Neural progenitor cell (in vitro differentiated cells): ENCODE measurements around the gene SEMA6B. TPM values are rescaled to one million over a fixed set of nuclear protein-coding genes. Genes with fewer than 3 reads are reported as not detected.

ENCODE experiments used
- DNase-seq: peaks from one replicate; pipeline ENCODE4 v3.0.0-alpha.2; 2016; ENCODE audit warnings: low spot score
- H2AFZ ChIP-seq: fragments of 200-600 bp; sonication (generic); replicated peaks from 2 replicates; pipeline ENCODE4 v1.6.1; 2016; ENCODE audit warnings: antibody characterized with exemption
- H3F3A ChIP-seq: fragments of 200-600 bp; sonication (generic); 2 replicates; pipeline ENCODE4 v1.6.1; 2016; ENCODE audit warnings: antibody characterized with exemption, low read depth
- H3K27ac ChIP-seq: fragments of 200-600 bp; sonication (generic); 2 replicates; pipeline ENCODE4 v1.5.1; 2016; ENCODE audit warnings: mild to moderate bottlenecking
- H3K27me3 ChIP-seq: fragments of 200-600 bp; sonication (generic); 2 replicates; pipeline ENCODE4 v1.6.1; 2016; ENCODE audit warnings: mild to moderate bottlenecking, moderate library complexity
- H3K36me3 ChIP-seq: fragments of 200-600 bp; sonication (generic); 2 replicates; pipeline ENCODE4 v1.5.1; 2016
- H3K4me1 ChIP-seq: fragments of 200-600 bp; sonication (generic); 2 replicates; pipeline ENCODE4 v1.6.1; 2016; ENCODE audit warnings: mixed run types
- H3K4me2 ChIP-seq: fragments of 200-600 bp; sonication (generic); 2 replicates; pipeline ENCODE4 v1.6.1; 2016
- H3K4me3 ChIP-seq: fragments of 200-600 bp; sonication (generic); 2 replicates; pipeline ENCODE4 v1.5.1; 2016
- H3K79me2 ChIP-seq: fragments of 200-600 bp; sonication (generic); 2 replicates; pipeline ENCODE4 v1.6.1; 2016; ENCODE audit warnings: low read depth
- H3K9ac ChIP-seq: fragments of 200-600 bp; sonication (generic); 2 replicates; pipeline ENCODE4 v1.6.1; 2016
- H3K9me3 ChIP-seq: fragments of 200-600 bp; sonication (generic); 2 replicates; pipeline ENCODE4 v1.5.1; 2016; ENCODE audit warnings: low read depth
- H4K20me1 ChIP-seq: fragments of 200-600 bp; sonication (generic); 2 replicates; pipeline ENCODE4 v1.6.1; 2016; ENCODE audit warnings: low read depth
- H3K27ac Mint-ChIP-seq: 3 replicates; pipeline ENCODE4 v1.8.0; 2021; ENCODE audit warnings: mixed read lengths
- H3K27me3 Mint-ChIP-seq: 2 replicates; pipeline ENCODE4 v1.8.0; 2022; ENCODE audit warnings: low read depth, mild to moderate bottlenecking, inconsistent platforms, moderate library complexity, mixed read lengths; ENCODE audit not compliant: insufficient read depth
- H3K36me3 Mint-ChIP-seq: 3 replicates; pipeline ENCODE4 v1.8.0; 2021; ENCODE audit warnings: mixed read lengths
- H3K4me1 Mint-ChIP-seq: 3 replicates; pipeline ENCODE4 v1.8.0; 2021; ENCODE audit warnings: mixed read lengths
- H3K4me3 Mint-ChIP-seq: 3 replicates; pipeline ENCODE4 v1.8.0; 2021; ENCODE audit warnings: mild to moderate bottlenecking, moderate library complexity, mixed read lengths
- H3K9me3 Mint-ChIP-seq: 3 replicates; pipeline ENCODE4 v1.8.0; 2020; ENCODE audit warnings: mixed read lengths
- EZH2 ChIP-seq: fragments of 200-600 bp; sonication (generic); IDR thresholded peaks from 2 replicates; pipeline ENCODE4 v1.6.1; 2017; ENCODE audit warnings: antibody characterized with exemption, mild to moderate bottlenecking, moderate library complexity
- EZH2phosphoT487 ChIP-seq: fragments of 200-600 bp; sonication (generic); IDR thresholded peaks from 2 replicates; pipeline ENCODE4 v1.6.1; 2017; ENCODE audit warnings: antibody characterized with exemption
- total RNA-seq: library from RNA; depleted of rRNA; stranded (reverse); fragments of >200 nt; gene quantifications from 2 replicates; pipeline ENCODE4 v1.2.3, GENCODE V29; 2015; ENCODE audit warnings: low replicate concordance
- TF ChIP-seq, protein P1 (sequence below): fragments of 200-600 bp; sonication (generic); IDR thresholded peaks from 2 replicates; pipeline ENCODE4 v1.5.1; 2017; ENCODE audit warnings: antibody characterized with exemption, mild to moderate bottlenecking

SEMA6B gene
- total RNA-seq, 1 donor from 2014 or later = 22.6 TPM

DNA sequence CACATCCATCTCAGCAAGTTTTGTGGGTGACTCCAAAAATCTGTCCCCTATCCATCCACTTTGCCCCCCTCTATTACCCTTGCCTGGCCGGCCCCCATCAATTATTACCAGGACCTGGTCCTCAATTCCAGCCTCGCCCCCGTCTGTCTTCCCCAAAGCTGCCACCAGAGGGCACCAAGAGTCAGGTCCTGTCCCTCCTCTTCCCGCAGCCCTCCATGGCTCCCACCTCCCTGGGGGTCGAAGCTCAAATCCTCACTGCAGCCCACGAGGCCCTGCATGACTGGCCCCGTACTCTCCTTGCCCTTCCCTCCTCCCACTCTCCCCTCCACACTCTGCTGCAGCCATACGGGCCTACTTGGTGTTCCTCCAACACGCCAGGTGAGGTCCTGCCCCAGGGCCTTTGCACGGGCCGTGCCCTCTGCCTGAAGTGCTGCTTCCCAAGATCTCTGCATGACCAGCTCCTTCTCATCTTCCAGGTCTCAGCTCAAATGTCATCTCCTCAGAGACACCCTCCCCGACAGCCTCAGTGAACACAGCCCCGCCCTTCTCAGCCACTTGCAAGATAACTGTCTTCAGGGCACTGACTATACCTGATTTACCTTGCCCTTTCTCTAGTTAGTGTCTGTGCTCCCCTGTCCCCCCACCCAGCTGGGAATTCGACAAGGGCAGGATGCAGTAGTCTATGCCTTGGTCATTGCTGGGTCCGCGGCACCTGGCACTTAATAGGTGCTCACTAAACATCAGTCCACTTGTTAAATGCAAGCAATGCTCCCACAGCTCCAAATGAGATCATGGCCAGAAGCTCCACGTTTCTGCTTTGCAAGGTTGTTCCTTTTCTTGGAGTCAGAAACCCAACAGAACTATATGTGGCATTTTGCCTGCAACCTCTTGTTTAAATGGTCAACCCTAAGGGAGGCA is 16.8 kb upstream of the SEMA6B start:
- Histone ChIP-seq H3K27me3 (no peaks in the 10 kb centered on the region), H3K9me3 (no peaks in the 10 kb centered on the region), H3K36me3 (no peaks in the 10 kb centered on the region), H4K20me1 (peaks cover 85% of the 10 kb centered on the region), H3K4me2 (no peak overlapping the region), H3F3A (peaks cover 37% of the 10 kb centered on the region), H3K4me3 (no peak overlapping the region), H3K27ac (no peak overlapping the region), H3K4me1 (peaks cover 15% of the 10 kb centered on the region), H3K79me2 (peaks cover 71% of the 10 kb centered on the region), H2AFZ (no peak overlapping the region), H3K9ac (no peak overlapping the region)
- H3K4me1 Mint-ChIP-seq = peaks cover 24% of the 10 kb centered on the region
- peak overlapping the region; percentile 14 for H3K27ac Mint-ChIP-seq
- no peaks in the 10 kb centered on the region for H3K9me3 Mint-ChIP-seq
- H3K27me3 Mint-ChIP-seq = peaks cover 15% of the 10 kb centered on the region
- DNase-seq = peak; percentile 69
- peak overlapping the region; percentile 52 for H3K4me3 Mint-ChIP-seq
- TF ChIP-seq EZH2 = no peak
- TF ChIP-seq, protein P1, sequence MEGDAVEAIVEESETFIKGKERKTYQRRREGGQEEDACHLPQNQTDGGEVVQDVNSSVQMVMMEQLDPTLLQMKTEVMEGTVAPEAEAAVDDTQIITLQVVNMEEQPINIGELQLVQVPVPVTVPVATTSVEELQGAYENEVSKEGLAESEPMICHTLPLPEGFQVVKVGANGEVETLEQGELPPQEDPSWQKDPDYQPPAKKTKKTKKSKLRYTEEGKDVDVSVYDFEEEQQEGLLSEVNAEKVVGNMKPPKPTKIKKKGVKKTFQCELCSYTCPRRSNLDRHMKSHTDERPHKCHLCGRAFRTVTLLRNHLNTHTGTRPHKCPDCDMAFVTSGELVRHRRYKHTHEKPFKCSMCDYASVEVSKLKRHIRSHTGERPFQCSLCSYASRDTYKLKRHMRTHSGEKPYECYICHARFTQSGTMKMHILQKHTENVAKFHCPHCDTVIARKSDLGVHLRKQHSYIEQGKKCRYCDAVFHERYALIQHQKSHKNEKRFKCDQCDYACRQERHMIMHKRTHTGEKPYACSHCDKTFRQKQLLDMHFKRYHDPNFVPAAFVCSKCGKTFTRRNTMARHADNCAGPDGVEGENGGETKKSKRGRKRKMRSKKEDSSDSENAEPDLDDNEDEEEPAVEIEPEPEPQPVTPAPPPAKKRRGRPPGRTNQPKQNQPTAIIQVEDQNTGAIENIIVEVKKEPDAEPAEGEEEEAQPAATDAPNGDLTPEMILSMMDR = peak; percentile 68
- H3K36me3 Mint-ChIP-seq = no peaks in the 10 kb centered on the region

DNA sequence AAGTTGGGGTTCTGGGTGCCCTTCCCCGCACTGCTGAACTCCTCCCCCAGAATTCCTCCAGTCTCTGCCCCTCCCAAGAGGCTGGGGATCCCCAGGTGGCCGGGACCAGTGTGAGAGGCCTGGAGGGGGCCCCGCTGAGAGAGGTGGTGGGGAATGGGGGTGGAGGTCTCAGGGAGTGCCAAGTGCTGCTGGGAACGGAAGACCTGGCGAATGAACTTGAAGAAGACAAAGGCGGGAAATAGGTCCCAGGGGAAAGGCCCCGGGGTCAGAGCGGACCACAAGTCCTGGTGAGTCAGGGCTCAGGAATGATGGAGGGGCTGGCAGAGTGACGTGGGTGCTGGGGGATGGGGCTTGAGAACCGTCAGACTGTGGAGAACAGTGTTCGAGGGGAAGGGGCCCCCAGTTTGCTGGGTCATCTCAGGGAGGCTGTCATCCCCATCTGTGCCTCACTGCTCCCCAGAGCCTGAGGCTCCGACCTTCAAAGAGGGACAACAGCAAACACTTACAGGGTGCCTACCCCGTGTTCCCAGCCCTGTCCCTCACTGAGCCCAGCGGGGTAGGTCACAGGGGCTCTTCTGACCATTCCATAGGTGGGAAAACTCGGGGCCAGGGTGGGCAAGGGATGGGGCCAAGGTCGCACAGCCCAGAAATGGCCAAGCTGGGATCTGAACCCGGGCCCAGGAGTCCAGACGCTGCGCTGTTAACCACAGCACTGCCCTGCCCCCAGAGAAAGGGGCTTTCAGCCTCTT is 16.0 kb upstream of the SEMA6B start:
- Mint-ChIP-seq H3K9me3 (no peaks in the 10 kb centered on the region), H3K4me1 (peaks cover 27% of the 10 kb centered on the region), H3K36me3 (no peaks in the 10 kb centered on the region), H3K27me3 (peaks cover 15% of the 10 kb centered on the region), H3K27ac (peak overlapping the region; percentile 66), H3K4me3 (peak overlapping the region; percentile 52)
- Histone ChIP-seq H3K36me3 (no peaks in the 10 kb centered on the region), H3F3A (peaks cover 36% of the 10 kb centered on the region), H2AFZ (no peak overlapping the region), H4K20me1 (peaks cover 93% of the 10 kb centered on the region), H3K79me2 (peaks cover 71% of the 10 kb centered on the region), H3K27ac (no peak overlapping the region), H3K9me3 (no peaks in the 10 kb centered on the region), H3K4me2 (peak overlapping the region; percentile 35), H3K27me3 (no peaks in the 10 kb centered on the region), H3K4me1 (peaks cover 15% of the 10 kb centered on the region), H3K4me3 (no peak overlapping the region), H3K9ac (no peak overlapping the region)
- peak; percentile 36 for DNase-seq
- TF ChIP-seq EZH2phosphoT487 (no peak), EZH2 (no peak)
- TF ChIP-seq, protein P1 = no peak

DNA sequence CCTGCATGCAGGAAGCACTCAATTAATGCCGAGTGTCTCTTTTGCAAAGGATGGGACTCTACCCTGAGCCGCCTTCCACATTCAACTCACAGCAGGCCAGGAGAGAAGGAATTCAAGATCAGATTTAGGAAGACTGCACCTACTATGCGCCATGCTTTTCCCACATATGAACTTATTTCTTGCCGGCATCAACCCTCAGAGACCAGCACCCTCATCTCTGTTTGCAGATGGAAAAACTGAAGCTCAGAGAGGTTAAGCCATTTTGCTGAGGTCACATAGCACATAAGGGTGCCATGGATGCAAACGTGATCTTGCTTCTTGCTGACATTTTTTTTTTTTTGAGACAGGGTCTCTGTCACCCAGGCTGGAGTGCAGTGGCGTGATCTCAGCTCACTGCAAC is 14.2 kb upstream of the SEMA6B start:
- Mint-ChIP-seq H3K27ac (peak overlapping the region; percentile 42), H3K27me3 (peaks cover 8% of the 10 kb centered on the region), H3K9me3 (no peaks in the 10 kb centered on the region), H3K4me3 (no peak overlapping the region), H3K4me1 (peaks cover 23% of the 10 kb centered on the region), H3K36me3 (no peaks in the 10 kb centered on the region)
- Histone ChIP-seq H3K36me3 (no peaks in the 10 kb centered on the region), H3K27me3 (no peaks in the 10 kb centered on the region), H3F3A (peaks cover 23% of the 10 kb centered on the region), H3K4me2 (no peak overlapping the region), H3K4me3 (no peak overlapping the region), H4K20me1 (peaks cover 86% of the 10 kb centered on the region), H3K9ac (no peak overlapping the region), H3K27ac (no peak overlapping the region), H3K4me1 (peaks cover 11% of the 10 kb centered on the region), H3K9me3 (no peaks in the 10 kb centered on the region), H2AFZ (no peak overlapping the region), H3K79me2 (peaks cover 60% of the 10 kb centered on the region)
- no peak for DNase-seq
- TF ChIP-seq, protein P1 = no peak
- TF ChIP-seq EZH2 = no peak
- no peak for TF ChIP-seq EZH2phosphoT487
